ENCODE data around the gene EXOSC9. TPM values are rescaled to one million over a fixed set of nuclear protein-coding genes. Genes with fewer than 3 reads are reported as not detected.
A peak's percentile ranks its signal among the peaks of the same experiment; 100 is the strongest.

Gene EXOSC9
- total and polyA plus RNA-seq, 10 of the 15 experiments (the other 5 are each of a cell fraction or from before 2014, with no cell fraction given): 49.0 to 131 (median 85.4) TPM

- Histone ChIP-seq H3K27ac (ENCODE audit: control insufficient read depth, insufficient read depth) (no peak overlapping the region), H3K4me3 (no peak overlapping the region), H2AFZ (ENCODE audit: control insufficient read depth, low read depth, low read length) (no peak overlapping the region), H3K4me1 (ENCODE audit: control insufficient read depth, insufficient read depth, low read length) (no peaks in the 10 kb centered on the region), H3K4me2 (ENCODE audit: control insufficient read depth, insufficient read depth) (no peak overlapping the region), H3K79me2 (ENCODE audit: control insufficient read depth, insufficient read depth, low read length) (no peaks in the 10 kb centered on the region), H3K36me3 (ENCODE audit: control insufficient read depth in 2 of 2, insufficient read depth in 2 of 2, low read length in 1 of 2) (no peaks in the 10 kb centered on the region), H3K9ac (ENCODE audit: control insufficient read depth, insufficient read depth, low read length) (no peak overlapping the region), H4K20me1 (ENCODE audit: control insufficient read depth, insufficient read depth) (no peaks in the 10 kb centered on the region), H3K9me3 (replicated peaks; ENCODE audit: control insufficient read depth, insufficient read depth, low read length) (no peaks in the 10 kb centered on the region; the same call in 2 of the 3 replicates), H3K27me3 (replicated peaks in 1 of 2; ENCODE audit: control insufficient read depth in 2 of 2, insufficient read depth in 2 of 2, low read length in 1 of 2) (peaks cover 1 to 5% of the 10 kb centered on the region in 2 experiments; a peak in 3 of 4 replicates)
- in situ Hi-C loops (cut with MboI): no loop called here
- BruUV-seq (replicated peaks): no TSS peak
- no peak for DNase-seq (ENCODE audit: low read depth, low spot score)
- 88% methylated on average over 9 of the region's 9 CpGs for WGBS (ENCODE audit: insufficient coverage, insufficient replicate concordance, low lambda C conversion rate, missing lambda C conversion rate)
- no peak for ATAC-seq
- intact Hi-C loops (cut with micrococcal nuclease; ENCODE audit: unreplicated experiment): no loop called here
- CTCF ChIA-PET: interaction anchor here (1.3 kb wide), 1 partner anchor 29 kb away, joined by 3 read pairs; no protein-coding TSS in a partner anchor
- RAD21 ChIA-PET (ENCODE audit: unreplicated experiment): no interaction called here
- no peak for FAIRE-seq
- SMC1A ChIA-PET (ENCODE audit: uncharacterized antibody, unreplicated experiment): interaction anchor here (6.4 kb wide), 1 partner anchor 12 kb away, joined by 36 read pairs; no protein-coding TSS in a partner anchor
- TF ChIP-seq BRCA1 (IDR thresholded peaks at IDR 0.05; ENCODE audit: low read depth, low read length) (no peak), BHLHE40 (IDR thresholded peaks at IDR 0.05; ENCODE audit: borderline replicate concordance in 1 of 2, low read depth in 2 of 2, low read length in 1 of 2) (0 out of 4 replicates have a peak, but pooled peaks of 1 of the 2 experiments have one; percentile 5)
- POLR2A ChIA-PET: no interaction called here
Measured at GRCh38 chr4:121765971-121766538, 35.1 kb upstream of the EXOSC9 start.

- intact Hi-C loops (cut with micrococcal nuclease; ENCODE audit: unreplicated experiment) (no loop called here), in situ Hi-C loops (cut with MboI) (no loop called here)
- H4K20me1 ChIP-seq (ENCODE audit: control insufficient read depth, insufficient read depth): no peaks in the 10 kb centered on the region
- SMC1A ChIA-PET (ENCODE audit: uncharacterized antibody, unreplicated experiment): interaction anchor here (6.4 kb wide), 1 partner anchor 11 kb away, joined by 36 read pairs; no protein-coding TSS in a partner anchor
- 72% methylated on average over 4 of the region's 4 CpGs for WGBS (ENCODE audit: insufficient coverage, insufficient replicate concordance, low lambda C conversion rate, missing lambda C conversion rate)
- CTCF ChIA-PET: no interaction called here
- no peaks in the 10 kb centered on the region for H3K36me3 ChIP-seq (ENCODE audit: control insufficient read depth in 2 of 2, insufficient read depth in 2 of 2, low read length in 1 of 2)
- DNase-seq (ENCODE audit: low read depth, low spot score) (no peak), FAIRE-seq (no peak), ATAC-seq (no peak)
- no TSS peak for BruUV-seq (replicated peaks)
- no peak overlapping the region for H3K4me3 ChIP-seq
- H3K9ac ChIP-seq (ENCODE audit: control insufficient read depth, insufficient read depth, low read length): no peak overlapping the region
- no peak overlapping the region for H3K4me2 ChIP-seq (ENCODE audit: control insufficient read depth, insufficient read depth)
- no peaks in the 10 kb centered on the region for H3K4me1 ChIP-seq (ENCODE audit: control insufficient read depth, insufficient read depth, low read length)
- no peaks in the 10 kb centered on the region for H3K79me2 ChIP-seq (ENCODE audit: control insufficient read depth, insufficient read depth, low read length)
- H3K9me3 ChIP-seq (replicated peaks; ENCODE audit: control insufficient read depth, insufficient read depth, low read length): no peaks in the 10 kb centered on the region; the same call in 2 of the 3 replicates
- no peak overlapping the region for H2AFZ ChIP-seq (ENCODE audit: control insufficient read depth, low read depth, low read length)
- peaks cover 1 to 5% of the 10 kb centered on the region in 2 experiments; a peak in 3 of 4 replicates for H3K27me3 ChIP-seq (replicated peaks in 1 of 2; ENCODE audit: control insufficient read depth in 2 of 2, insufficient read depth in 2 of 2, low read length in 1 of 2)
- H3K27ac ChIP-seq (ENCODE audit: control insufficient read depth, insufficient read depth): no peak overlapping the region
- RAD21 ChIA-PET (ENCODE audit: unreplicated experiment): no interaction called here
- POLR2A ChIA-PET: no interaction called here
- TF ChIP-seq BACH1 (IDR thresholded peaks at IDR 0.05; ENCODE audit: borderline replicate concordance): no peak
- no peak for TF ChIP-seq ZNF274 (IDR thresholded peaks at IDR 0.05; ENCODE audit: insufficient read depth, insufficient read length)
- TF ChIP-seq BCL11A (IDR thresholded peaks at IDR 0.05; ENCODE audit: low read depth, low read length): no peak
- TF ChIP-seq TCF12 (IDR thresholded peaks at IDR 0.05; ENCODE audit: low read depth, low read length): no peak
- TF ChIP-seq, protein P1, sequence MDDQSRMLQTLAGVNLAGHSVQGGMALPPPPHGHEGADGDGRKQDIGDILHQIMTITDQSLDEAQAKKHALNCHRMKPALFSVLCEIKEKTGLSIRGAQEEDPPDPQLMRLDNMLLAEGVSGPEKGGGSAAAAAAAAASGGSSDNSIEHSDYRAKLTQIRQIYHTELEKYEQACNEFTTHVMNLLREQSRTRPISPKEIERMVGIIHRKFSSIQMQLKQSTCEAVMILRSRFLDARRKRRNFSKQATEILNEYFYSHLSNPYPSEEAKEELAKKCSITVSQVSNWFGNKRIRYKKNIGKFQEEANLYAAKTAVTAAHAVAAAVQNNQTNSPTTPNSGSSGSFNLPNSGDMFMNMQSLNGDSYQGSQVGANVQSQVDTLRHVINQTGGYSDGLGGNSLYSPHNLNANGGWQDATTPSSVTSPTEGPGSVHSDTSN (IDR thresholded peaks at IDR 0.05; ENCODE audit: insufficient replicate concordance, low read depth, low read length): no peak
- TF ChIP-seq HDAC6 (IDR thresholded peaks at IDR 0.05; ENCODE audit: unreplicated experiment): no peak
- no peak for TF ChIP-seq JUND (IDR thresholded peaks at IDR 0.05; ENCODE audit: low read depth, low read length)
- no peak for TF ChIP-seq POLR2AphosphoS2 (IDR thresholded peaks at IDR 0.05; ENCODE audit: low read depth, low read length)
- no peak for TF ChIP-seq POU2F2 (IDR thresholded peaks at IDR 0.05; ENCODE audit: borderline replicate concordance, low read depth, low read length)
- TF ChIP-seq EZH2 (IDR thresholded peaks at IDR 0.05; ENCODE audit: borderline replicate concordance, control insufficient read depth, low read depth, low read length): no peak
- TF ChIP-seq SIX5 (IDR thresholded peaks at IDR 0.05; ENCODE audit: low read depth, low read length, severe bottlenecking): no peak
- TF ChIP-seq SRF (IDR thresholded peaks at IDR 0.05; ENCODE audit: low read depth in 2 of 2, low read length in 2 of 2): no peak
- no peak for TF ChIP-seq MTA3 (IDR thresholded peaks at IDR 0.05; ENCODE audit: borderline replicate concordance, low read length)
Measured at GRCh38 chr4:121767166-121767565, 34.0 kb upstream of the EXOSC9 start.

Measured in GM12878 (cell line).